GM19395 (cell line): ENCODE measurements around the gene GRIK1.

Experiments
- ATAC-seq: cut with Tn5 transposase; IDR thresholded peaks from one replicate; pipeline ENCODE4 v1.9.1; 2021; ENCODE audit warnings: mild to moderate bottlenecking, moderate library complexity; ENCODE audit not compliant: unreplicated experiment

GRIK1 gene

GRCh38 chr21:29829564-29830275, 110.1 kb downstream of the GRIK1 start:
- ATAC-seq = no peak

- no peak for ATAC-seq
Observed at GRCh38 chr21:29827647-29828046, 112.1 kb downstream of the GRIK1 start.

GRCh38 chr21:29827236-29827635, 112.6 kb downstream of the GRIK1 start:
- ATAC-seq = no peak

- no peak for ATAC-seq
Observed at GRCh38 chr21:29826386-29826785, 113.4 kb downstream of the GRIK1 start.

GRCh38 chr21:29825936-29826335, 113.9 kb downstream of the GRIK1 start:
- no peak for ATAC-seq

GRCh38 chr21:29825345-29825744, 114.5 kb downstream of the GRIK1 start:
- no peak for ATAC-seq

- no peak for ATAC-seq
Observed at GRCh38 chr21:29822064-29822463, 117.7 kb downstream of the GRIK1 start.

- no peak for ATAC-seq
Observed at GRCh38 chr21:29821230-29821629, 118.6 kb downstream of the GRIK1 start.

- no peak for ATAC-seq
Observed at GRCh38 chr21:29819675-29820326, 120.0 kb downstream of the GRIK1 start.

GRCh38 chr21:29818383-29818921, 121.3 kb downstream of the GRIK1 start:
- ATAC-seq = no peak

- no peak for ATAC-seq
Observed at GRCh38 chr21:29817450-29817849, 122.3 kb downstream of the GRIK1 start.

GRCh38 chr21:29812947-29813346, 126.8 kb downstream of the GRIK1 start:
- ATAC-seq = no peak

- no peak for ATAC-seq
Observed at GRCh38 chr21:29810871-29811270, 128.9 kb downstream of the GRIK1 start.

- no peak for ATAC-seq
Observed at GRCh38 chr21:29808153-29808552, 131.6 kb downstream of the GRIK1 start.

GRCh38 chr21:29805105-29805504, 134.7 kb downstream of the GRIK1 start:
- no peak for ATAC-seq

GRCh38 chr21:29803191-29803590, 136.6 kb downstream of the GRIK1 start:
- ATAC-seq = no peak

GRCh38 chr21:29801122-29801521, 138.7 kb downstream of the GRIK1 start:
- ATAC-seq = no peak

- ATAC-seq = no peak
Observed at GRCh38 chr21:29800056-29800455, 139.7 kb downstream of the GRIK1 start.

GRCh38 chr21:29798840-29799239, 141.0 kb downstream of the GRIK1 start:
- no peak for ATAC-seq

- no peak for ATAC-seq
Observed at GRCh38 chr21:29797155-29797554, 142.6 kb downstream of the GRIK1 start.

- ATAC-seq = no peak
Observed at GRCh38 chr21:29793712-29794111, 146.1 kb downstream of the GRIK1 start.

GRCh38 chr21:29789393-29789792, 150.4 kb downstream of the GRIK1 start:
- ATAC-seq = no peak
